Measurements from ENCODE around the gene SOCS3. TPM values are rescaled to one million over a fixed set of nuclear protein-coding genes. Genes with fewer than 3 reads are reported as not detected.
A peak's percentile ranks its signal among the peaks of the same experiment; 100 is the strongest.

The SOCS3 gene
- total RNA-seq, 1 experiment from 2014 or later: 53.1 TPM

DNA sequence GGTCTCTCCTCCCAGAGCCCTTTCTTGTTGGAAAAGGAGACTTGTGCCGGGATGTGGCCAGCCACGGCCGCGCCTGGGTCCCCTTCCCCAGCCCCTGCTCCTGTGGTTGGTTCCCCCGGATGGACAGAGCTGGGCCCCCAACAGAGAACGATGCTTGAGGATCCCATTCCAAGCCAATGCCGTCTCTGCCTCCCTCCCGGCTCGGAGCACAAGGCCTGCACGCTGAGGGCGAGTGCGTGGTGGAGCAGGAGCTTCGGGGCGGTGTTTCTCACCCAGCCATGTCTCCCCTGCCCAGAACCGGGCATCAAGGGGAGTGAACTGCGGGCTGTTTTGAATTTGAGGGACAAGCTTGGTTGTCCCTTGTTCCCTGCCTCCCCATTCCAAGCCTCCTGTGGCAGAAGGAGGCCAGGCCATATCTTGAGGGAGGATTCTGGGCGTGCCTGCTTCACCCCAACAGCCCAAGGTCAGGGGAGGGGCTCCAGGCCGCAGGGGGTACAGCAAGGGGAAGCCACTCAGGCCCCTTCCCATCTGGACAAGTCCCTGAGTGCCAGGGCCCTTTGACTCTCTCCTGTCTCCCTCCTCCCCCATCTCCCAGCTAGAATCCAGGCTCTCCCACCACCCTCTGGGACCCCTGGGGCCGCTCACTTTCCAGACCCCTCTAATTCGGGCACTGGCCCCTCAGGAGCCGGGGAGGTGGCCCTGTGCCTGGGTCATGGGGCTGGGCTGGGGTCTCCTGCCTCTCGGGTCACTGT, 43.6 kb downstream of the SOCS3 start:
- no peaks in the 10 kb centered on the region for H3K27me3 ChIP-seq (ENCODE audit: control insufficient read depth, insufficient read depth, low read length)
- in situ Hi-C loops (cut with HindIII; ENCODE audit: low pct_unique_long_range_greater_than_20kb, low sequenced_read_pairs) (no loop called here), intact Hi-C loops (cut with micrococcal nuclease; ENCODE audit: unreplicated experiment) (no loop called here)
- peaks cover 46% of the 10 kb centered on the region for H3K4me1 ChIP-seq (ENCODE audit: control insufficient read depth, insufficient read depth, low read length)
- peak overlapping the region in 1 of 2 experiments; percentile 33; a peak in 2 of 4 replicates for H3K4me3 ChIP-seq (ENCODE audit: low read depth in 2 of 2, low read length in 2 of 2)
- CTCF ChIA-PET: interaction anchor here (0.8 to 1.0 kb wide), 2 partner anchors 27 to 105 kb away, joined by 4 read pairs; no protein-coding TSS in a partner anchor
- no peaks in the 10 kb centered on the region for H3K36me3 ChIP-seq (ENCODE audit: control insufficient read depth, insufficient read depth, low read length)
- BruUV-seq (replicated peaks): no TSS peak
- H3K9me3 ChIP-seq (ENCODE audit: control insufficient read depth, insufficient read depth, low read depth, low read length): no peaks in the 10 kb centered on the region
- POLR2A ChIA-PET: interaction anchor here (0.7 to 1.4 kb wide), 5 partner anchors 15 to 93 kb away, joined by 3 to 8 read pairs (median 4); no protein-coding TSS in a partner anchor
- peak; percentile 0; the same call in 1 of the 2 replicates for ATAC-seq
- DNase-seq (ENCODE audit: low read depth, low spot score): no peak
- TF ChIP-seq, protein P1, sequence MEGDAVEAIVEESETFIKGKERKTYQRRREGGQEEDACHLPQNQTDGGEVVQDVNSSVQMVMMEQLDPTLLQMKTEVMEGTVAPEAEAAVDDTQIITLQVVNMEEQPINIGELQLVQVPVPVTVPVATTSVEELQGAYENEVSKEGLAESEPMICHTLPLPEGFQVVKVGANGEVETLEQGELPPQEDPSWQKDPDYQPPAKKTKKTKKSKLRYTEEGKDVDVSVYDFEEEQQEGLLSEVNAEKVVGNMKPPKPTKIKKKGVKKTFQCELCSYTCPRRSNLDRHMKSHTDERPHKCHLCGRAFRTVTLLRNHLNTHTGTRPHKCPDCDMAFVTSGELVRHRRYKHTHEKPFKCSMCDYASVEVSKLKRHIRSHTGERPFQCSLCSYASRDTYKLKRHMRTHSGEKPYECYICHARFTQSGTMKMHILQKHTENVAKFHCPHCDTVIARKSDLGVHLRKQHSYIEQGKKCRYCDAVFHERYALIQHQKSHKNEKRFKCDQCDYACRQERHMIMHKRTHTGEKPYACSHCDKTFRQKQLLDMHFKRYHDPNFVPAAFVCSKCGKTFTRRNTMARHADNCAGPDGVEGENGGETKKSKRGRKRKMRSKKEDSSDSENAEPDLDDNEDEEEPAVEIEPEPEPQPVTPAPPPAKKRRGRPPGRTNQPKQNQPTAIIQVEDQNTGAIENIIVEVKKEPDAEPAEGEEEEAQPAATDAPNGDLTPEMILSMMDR (IDR thresholded peaks at IDR 0.05): no peak
- TF ChIP-seq SIN3A (IDR thresholded peaks at IDR 0.05; ENCODE audit: borderline replicate concordance, insufficient read depth, low read depth, low read length) (no peak), POLR2AphosphoS5 (IDR thresholded peaks at IDR 0.05; ENCODE audit: low read depth, low read length) (no peak), TCF7L2 (IDR thresholded peaks at IDR 0.05; ENCODE audit: low read depth, low read length) (no peak)
- TF ChIP-seq, protein P2, sequence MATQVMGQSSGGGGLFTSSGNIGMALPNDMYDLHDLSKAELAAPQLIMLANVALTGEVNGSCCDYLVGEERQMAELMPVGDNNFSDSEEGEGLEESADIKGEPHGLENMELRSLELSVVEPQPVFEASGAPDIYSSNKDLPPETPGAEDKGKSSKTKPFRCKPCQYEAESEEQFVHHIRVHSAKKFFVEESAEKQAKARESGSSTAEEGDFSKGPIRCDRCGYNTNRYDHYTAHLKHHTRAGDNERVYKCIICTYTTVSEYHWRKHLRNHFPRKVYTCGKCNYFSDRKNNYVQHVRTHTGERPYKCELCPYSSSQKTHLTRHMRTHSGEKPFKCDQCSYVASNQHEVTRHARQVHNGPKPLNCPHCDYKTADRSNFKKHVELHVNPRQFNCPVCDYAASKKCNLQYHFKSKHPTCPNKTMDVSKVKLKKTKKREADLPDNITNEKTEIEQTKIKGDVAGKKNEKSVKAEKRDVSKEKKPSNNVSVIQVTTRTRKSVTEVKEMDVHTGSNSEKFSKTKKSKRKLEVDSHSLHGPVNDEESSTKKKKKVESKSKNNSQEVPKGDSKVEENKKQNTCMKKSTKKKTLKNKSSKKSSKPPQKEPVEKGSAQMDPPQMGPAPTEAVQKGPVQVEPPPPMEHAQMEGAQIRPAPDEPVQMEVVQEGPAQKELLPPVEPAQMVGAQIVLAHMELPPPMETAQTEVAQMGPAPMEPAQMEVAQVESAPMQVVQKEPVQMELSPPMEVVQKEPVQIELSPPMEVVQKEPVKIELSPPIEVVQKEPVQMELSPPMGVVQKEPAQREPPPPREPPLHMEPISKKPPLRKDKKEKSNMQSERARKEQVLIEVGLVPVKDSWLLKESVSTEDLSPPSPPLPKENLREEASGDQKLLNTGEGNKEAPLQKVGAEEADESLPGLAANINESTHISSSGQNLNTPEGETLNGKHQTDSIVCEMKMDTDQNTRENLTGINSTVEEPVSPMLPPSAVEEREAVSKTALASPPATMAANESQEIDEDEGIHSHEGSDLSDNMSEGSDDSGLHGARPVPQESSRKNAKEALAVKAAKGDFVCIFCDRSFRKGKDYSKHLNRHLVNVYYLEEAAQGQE (IDR thresholded peaks at IDR 0.05; ENCODE audit: insufficient read depth in 1 of 2, low read depth in 2 of 2, low read length in 1 of 2): no peak
- H3K27ac ChIP-seq (ENCODE audit: low read length): peak overlapping the region; percentile 85

DNA sequence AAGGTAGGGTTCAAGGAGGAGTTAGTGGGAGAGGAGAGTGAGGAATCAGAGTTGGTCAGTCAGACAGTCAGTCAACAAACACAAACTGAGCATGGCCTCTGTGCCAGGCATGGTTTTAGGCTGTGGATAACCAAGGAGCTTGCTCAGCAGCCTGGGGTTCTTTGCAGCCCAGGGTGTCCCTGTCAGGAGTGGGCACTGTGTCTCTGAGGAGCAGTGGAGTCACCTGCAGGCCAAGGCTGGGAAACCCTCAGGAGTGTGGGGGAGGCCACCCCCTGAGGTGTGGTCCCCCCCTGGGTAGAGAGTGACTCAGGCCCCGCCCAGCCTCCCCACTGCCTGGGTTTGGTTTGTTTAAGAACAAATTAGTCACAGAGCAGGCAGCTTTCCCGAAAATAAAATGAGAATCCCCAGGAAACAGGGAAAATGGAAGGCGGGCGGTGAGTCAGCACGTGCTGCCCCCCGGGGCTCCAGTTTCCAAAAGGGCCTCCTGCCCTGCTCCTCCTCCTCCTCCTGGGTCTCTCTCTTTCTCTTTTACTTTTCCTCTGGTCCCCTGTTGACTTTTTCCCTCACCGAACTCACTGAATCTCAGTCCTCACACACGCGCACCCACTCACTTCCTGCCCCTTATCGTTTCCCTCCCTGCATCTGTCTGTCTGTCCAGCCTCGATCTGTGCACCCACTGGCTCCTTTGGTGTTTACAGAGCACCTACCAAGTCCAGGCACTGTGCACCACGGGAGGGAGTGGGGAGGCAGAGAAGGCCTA, 44.3 kb downstream of the SOCS3 start:
- no peaks in the 10 kb centered on the region for H3K9me3 ChIP-seq (ENCODE audit: control insufficient read depth, insufficient read depth, low read depth, low read length)
- H3K27ac ChIP-seq (ENCODE audit: low read length): peak overlapping the region; percentile 85
- TF ChIP-seq SIN3A (IDR thresholded peaks at IDR 0.05; ENCODE audit: borderline replicate concordance, insufficient read depth, low read depth, low read length): no peak
- TF ChIP-seq POLR2AphosphoS5 (IDR thresholded peaks at IDR 0.05; ENCODE audit: low read depth, low read length): 0 out of 2 replicates have a peak, but pooled peaks have one; percentile 20
- TF ChIP-seq TCF7L2 (IDR thresholded peaks at IDR 0.05; ENCODE audit: low read depth, low read length): 0 out of 2 replicates have a peak, but pooled peaks have one; percentile 17
- H3K27me3 ChIP-seq (ENCODE audit: control insufficient read depth, insufficient read depth, low read length): no peaks in the 10 kb centered on the region
- intact Hi-C loops (cut with micrococcal nuclease; ENCODE audit: unreplicated experiment) (no loop called here), in situ Hi-C loops (cut with HindIII; ENCODE audit: low pct_unique_long_range_greater_than_20kb, low sequenced_read_pairs) (no loop called here)
- ATAC-seq (peak; percentile 54), DNase-seq (ENCODE audit: low read depth, low spot score) (peak; percentile 59)
- POLR2A ChIA-PET: interaction anchor here (0.7 kb wide), 2 partner anchors 19 to 92 kb away, joined by 4 to 6 read pairs; no protein-coding TSS in a partner anchor
- CTCF ChIA-PET: no interaction called here
- H3K4me1 ChIP-seq (ENCODE audit: control insufficient read depth, insufficient read depth, low read length): peaks cover 46% of the 10 kb centered on the region
- BruUV-seq (replicated peaks): no TSS peak
- H3K36me3 ChIP-seq (ENCODE audit: control insufficient read depth, insufficient read depth, low read length): no peaks in the 10 kb centered on the region
- peak overlapping the region in 1 of 2 experiments; percentile 33; a peak in 2 of 4 replicates for H3K4me3 ChIP-seq (ENCODE audit: low read depth in 2 of 2, low read length in 2 of 2)
